ENCODE data around the gene LGMN.
A peak's percentile ranks its signal among the peaks of the same experiment; 100 is the strongest.

LGMN gene

GRCh38 chr14:92748259-92749016 is at the start of gene LGMN:
TSS of gene LGMN (minus strand) at chr14:92748627. CDS start at chr14:92732786, 15,841 bp downstream.
- H3K4me1 ChIP-seq (ENCODE audit: control insufficient read depth, insufficient read depth, low read length): peaks cover 11% of the 10 kb centered on the region
- H3K9ac ChIP-seq (ENCODE audit: low read length in 2 of 2): peak within 1 kb of the TSS; percentile 87 to 88
- no peaks in the 10 kb centered on the region for H3K27me3 ChIP-seq (ENCODE audit: control insufficient read depth in 1 of 2, insufficient read depth in 2 of 2, low read length in 2 of 2)
- H3K4me3 ChIP-seq (ENCODE audit: low read length in 2 of 2): peak within 1 kb of the TSS; percentile 90 to 92
- H3K27ac ChIP-seq (ENCODE audit: low read length): peak within 1 kb of the TSS; percentile 64
- no peaks in the 10 kb centered on the region for H3K9me3 ChIP-seq (ENCODE audit: control insufficient read depth in 2 of 2, low read length in 2 of 2)
- no peaks in the 10 kb centered on the region for H3K36me3 ChIP-seq (ENCODE audit: control insufficient read depth in 2 of 2, insufficient read depth in 2 of 2, low read length in 2 of 2)

- peaks cover 11 to 12% of the 10 kb centered on the region in 2 donors for H3K36me3 ChIP-seq (ENCODE audit: control insufficient read depth in 2 of 2, insufficient read depth in 2 of 2, low read length in 2 of 2)
- H3K4me1 ChIP-seq (ENCODE audit: control insufficient read depth, insufficient read depth, low read length): peaks cover 10% of the 10 kb centered on the region
- H3K9ac ChIP-seq (ENCODE audit: low read length in 2 of 2): peak overlapping the region; percentile 97
- no peak overlapping the region for H3K27ac ChIP-seq (ENCODE audit: low read length)
- H3K9me3 ChIP-seq (ENCODE audit: control insufficient read depth in 2 of 2, low read length in 2 of 2): no peaks in the 10 kb centered on the region
- peak overlapping the region; percentile 98 to 99 for H3K4me3 ChIP-seq (ENCODE audit: low read length in 2 of 2)
- no peaks in the 10 kb centered on the region for H3K27me3 ChIP-seq (ENCODE audit: control insufficient read depth in 1 of 2, insufficient read depth in 2 of 2, low read length in 2 of 2)
Observed at GRCh38 chr14:92794961-92795360, 46.5 kb upstream of the LGMN start.

GRCh38 chr14:92794547-92794941 is 46.1 kb upstream of the LGMN start:
- H3K27ac ChIP-seq (ENCODE audit: low read length): peak overlapping the region; percentile 69
- peaks cover 10% of the 10 kb centered on the region for H3K4me1 ChIP-seq (ENCODE audit: control insufficient read depth, insufficient read depth, low read length)
- H3K4me3 ChIP-seq (ENCODE audit: low read length in 2 of 2): peak overlapping the region; percentile 98 to 99
- H3K36me3 ChIP-seq (ENCODE audit: control insufficient read depth in 2 of 2, insufficient read depth in 2 of 2, low read length in 2 of 2): peaks cover 11 to 12% of the 10 kb centered on the region in 2 donors
- no peaks in the 10 kb centered on the region for H3K27me3 ChIP-seq (ENCODE audit: control insufficient read depth in 1 of 2, insufficient read depth in 2 of 2, low read length in 2 of 2)
- H3K9me3 ChIP-seq (ENCODE audit: control insufficient read depth in 2 of 2, low read length in 2 of 2): no peaks in the 10 kb centered on the region
- peak overlapping the region; percentile 97 for H3K9ac ChIP-seq (ENCODE audit: low read length in 2 of 2)

- peaks cover 10% of the 10 kb centered on the region for H3K4me1 ChIP-seq (ENCODE audit: control insufficient read depth, insufficient read depth, low read length)
- H3K36me3 ChIP-seq (ENCODE audit: control insufficient read depth in 2 of 2, insufficient read depth in 2 of 2, low read length in 2 of 2): peaks cover 11 to 12% of the 10 kb centered on the region in 2 donors
- H3K9ac ChIP-seq (ENCODE audit: low read length in 2 of 2): peak within 1 kb of the TSS; percentile 97
- peak within 1 kb of the TSS; percentile 98 to 99 for H3K4me3 ChIP-seq (ENCODE audit: low read length in 2 of 2)
- no peaks in the 10 kb centered on the region for H3K9me3 ChIP-seq (ENCODE audit: control insufficient read depth in 2 of 2, low read length in 2 of 2)
- H3K27ac ChIP-seq (ENCODE audit: low read length): peak within 1 kb of the TSS; percentile 69
- no peaks in the 10 kb centered on the region for H3K27me3 ChIP-seq (ENCODE audit: control insufficient read depth in 1 of 2, insufficient read depth in 2 of 2, low read length in 2 of 2)
Observed at GRCh38 chr14:92793709-92794546, 45.5 kb upstream of the LGMN start, which contains the start of gene GOLGA5. TSS of gene GOLGA5 (plus strand) at chr14:92794305. CDS start at chr14:92797438, 3,133 bp downstream.

GRCh38 chr14:92792885-92793284 is 44.5 kb upstream of the LGMN start:
- no peak overlapping the region for H3K27ac ChIP-seq (ENCODE audit: low read length)

GRCh38 chr14:92789457-92790089 is 41.1 kb upstream of the LGMN start:
- Histone ChIP-seq H3K9ac (ENCODE audit: low read length in 2 of 2) (no peak overlapping the region), H3K27ac (ENCODE audit: low read length) (no peak overlapping the region), H3K36me3 (ENCODE audit: control insufficient read depth in 2 of 2, insufficient read depth in 2 of 2, low read length in 2 of 2) (no peaks in the 10 kb centered on the region), H3K27me3 (ENCODE audit: control insufficient read depth in 1 of 2, insufficient read depth in 2 of 2, low read length in 2 of 2) (no peaks in the 10 kb centered on the region), H3K9me3 (ENCODE audit: control insufficient read depth in 2 of 2, low read length in 2 of 2) (no peaks in the 10 kb centered on the region), H3K4me1 (ENCODE audit: control insufficient read depth, insufficient read depth, low read length) (peaks cover under 1% of the 10 kb centered on the region), H3K4me3 (ENCODE audit: low read length in 2 of 2) (no peak overlapping the region)

More at GRCh38 chr14:92792885-92793284, 44.5 kb upstream of the LGMN start:
- H3K4me1 ChIP-seq (ENCODE audit: control insufficient read depth, insufficient read depth, low read length): peaks cover 10% of the 10 kb centered on the region
- no peaks in the 10 kb centered on the region for H3K27me3 ChIP-seq (ENCODE audit: control insufficient read depth in 1 of 2, insufficient read depth in 2 of 2, low read length in 2 of 2)
- no peak overlapping the region for H3K9ac ChIP-seq (ENCODE audit: low read length in 2 of 2)
- H3K4me3 ChIP-seq (ENCODE audit: low read length in 2 of 2): no peak overlapping the region
- peaks cover 3 to 5% of the 10 kb centered on the region in 2 donors for H3K36me3 ChIP-seq (ENCODE audit: control insufficient read depth in 2 of 2, insufficient read depth in 2 of 2, low read length in 2 of 2)
- no peaks in the 10 kb centered on the region for H3K9me3 ChIP-seq (ENCODE audit: control insufficient read depth in 2 of 2, low read length in 2 of 2)

- Histone ChIP-seq H3K9ac (ENCODE audit: low read length in 2 of 2) (no peak overlapping the region), H3K9me3 (ENCODE audit: control insufficient read depth in 2 of 2, low read length in 2 of 2) (no peaks in the 10 kb centered on the region), H3K4me3 (ENCODE audit: low read length in 2 of 2) (no peak overlapping the region), H3K4me1 (ENCODE audit: control insufficient read depth, insufficient read depth, low read length) (no peaks in the 10 kb centered on the region), H3K36me3 (ENCODE audit: control insufficient read depth in 2 of 2, insufficient read depth in 2 of 2, low read length in 2 of 2) (no peaks in the 10 kb centered on the region), H3K27me3 (ENCODE audit: control insufficient read depth in 1 of 2, insufficient read depth in 2 of 2, low read length in 2 of 2) (no peaks in the 10 kb centered on the region), H3K27ac (ENCODE audit: low read length) (no peak overlapping the region)
Observed at GRCh38 chr14:92787554-92787953, 39.1 kb upstream of the LGMN start.

GRCh38 chr14:92786427-92786756 is 38.0 kb upstream of the LGMN start:
- Histone ChIP-seq H3K27me3 (ENCODE audit: control insufficient read depth in 1 of 2, insufficient read depth in 2 of 2, low read length in 2 of 2) (no peaks in the 10 kb centered on the region), H3K9me3 (ENCODE audit: control insufficient read depth in 2 of 2, low read length in 2 of 2) (no peaks in the 10 kb centered on the region), H3K4me3 (ENCODE audit: low read length in 2 of 2) (no peak overlapping the region), H3K36me3 (ENCODE audit: control insufficient read depth in 2 of 2, insufficient read depth in 2 of 2, low read length in 2 of 2) (no peaks in the 10 kb centered on the region), H3K27ac (ENCODE audit: low read length) (no peak overlapping the region), H3K4me1 (ENCODE audit: control insufficient read depth, insufficient read depth, low read length) (no peaks in the 10 kb centered on the region), H3K9ac (ENCODE audit: low read length in 2 of 2) (no peak overlapping the region)

GRCh38 chr14:92785667-92786426 is 37.4 kb upstream of the LGMN start:
- H3K9me3 ChIP-seq (ENCODE audit: control insufficient read depth in 2 of 2, low read length in 2 of 2): no peaks in the 10 kb centered on the region
- no peaks in the 10 kb centered on the region for H3K27me3 ChIP-seq (ENCODE audit: control insufficient read depth in 1 of 2, insufficient read depth in 2 of 2, low read length in 2 of 2)
- no peak overlapping the region for H3K27ac ChIP-seq (ENCODE audit: low read length)
- no peaks in the 10 kb centered on the region for H3K36me3 ChIP-seq (ENCODE audit: control insufficient read depth in 2 of 2, insufficient read depth in 2 of 2, low read length in 2 of 2)
- no peak overlapping the region for H3K4me3 ChIP-seq (ENCODE audit: low read length in 2 of 2)
- H3K9ac ChIP-seq (ENCODE audit: low read length in 2 of 2): no peak overlapping the region
- H3K4me1 ChIP-seq (ENCODE audit: control insufficient read depth, insufficient read depth, low read length): no peaks in the 10 kb centered on the region

- Histone ChIP-seq H3K9ac (ENCODE audit: low read length in 2 of 2) (no peak overlapping the region), H3K4me1 (ENCODE audit: control insufficient read depth, insufficient read depth, low read length) (no peaks in the 10 kb centered on the region), H3K36me3 (ENCODE audit: control insufficient read depth in 2 of 2, insufficient read depth in 2 of 2, low read length in 2 of 2) (no peaks in the 10 kb centered on the region), H3K27me3 (ENCODE audit: control insufficient read depth in 1 of 2, insufficient read depth in 2 of 2, low read length in 2 of 2) (no peaks in the 10 kb centered on the region), H3K27ac (ENCODE audit: low read length) (no peak overlapping the region), H3K9me3 (ENCODE audit: control insufficient read depth in 2 of 2, low read length in 2 of 2) (no peaks in the 10 kb centered on the region), H3K4me3 (ENCODE audit: low read length in 2 of 2) (no peak overlapping the region)
Observed at GRCh38 chr14:92783813-92784431, 35.5 kb upstream of the LGMN start.
